Measurements from ENCODE around the gene L2HGDH. TPM values are rescaled to one million over a fixed set of nuclear protein-coding genes. Genes with fewer than 3 reads are reported as not detected.

Gene L2HGDH
- total and polyA plus RNA-seq, 9 of the 15 experiments (the other 6 are each of a cell fraction or from before 2014, with no cell fraction given), result 1.7 to 16.1 (median 10.5) TPM

DNA sequence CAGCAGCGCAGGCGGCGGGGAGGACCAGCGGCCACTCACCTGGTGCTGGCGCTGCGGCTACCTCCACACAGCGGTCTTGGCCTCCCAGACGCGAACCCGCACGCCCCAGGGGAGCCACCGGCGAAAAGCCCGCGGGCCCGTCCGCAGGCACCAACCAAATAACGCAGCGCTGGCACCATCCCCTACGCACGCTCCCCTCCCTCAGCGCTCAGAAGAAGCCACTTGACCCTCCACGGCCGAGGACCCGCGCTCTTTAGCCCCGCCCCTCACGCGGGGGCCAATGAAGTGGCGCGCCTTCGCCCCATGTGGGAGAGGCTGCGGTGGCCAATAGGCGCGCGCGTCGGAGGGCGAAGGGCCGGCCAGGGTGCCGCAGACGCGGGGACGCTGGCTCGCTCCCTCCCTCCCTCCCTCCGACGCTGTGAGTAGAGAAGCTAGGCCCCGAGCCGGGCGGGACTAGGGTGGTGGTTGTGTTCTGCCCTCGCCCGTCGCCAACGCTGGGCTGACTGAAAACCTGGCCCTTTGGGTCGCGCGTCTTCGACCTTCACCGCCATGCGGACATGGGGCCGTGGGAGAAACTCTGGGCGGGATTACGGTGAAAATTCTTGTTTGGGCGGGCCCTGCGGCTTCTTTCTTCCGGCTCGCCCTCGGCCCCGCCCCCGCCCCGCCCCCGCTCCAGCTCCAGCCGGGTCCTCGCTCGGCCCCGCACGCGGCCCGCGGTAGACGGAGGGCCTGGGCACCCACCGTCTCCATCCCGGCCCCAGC is at the start of gene L2HGDH, which contains the start of gene DMAC2L (continued):
- TF ChIP-seq NELFE (IDR thresholded peaks at IDR 0.05; ENCODE audit: insufficient read depth, insufficient read length) (no peak), BCOR (IDR thresholded peaks at IDR 0.05) (no peak), XRCC4 (IDR thresholded peaks at IDR 0.05; ENCODE audit: extremely low read depth, insufficient read depth, insufficient read length) (no peak), NFATC3 (IDR thresholded peaks at IDR 0.05) (no peak), NR3C1 (CRISPR knock-in tag; IDR thresholded peaks at IDR 0.05) (no peak; the same call in 1 of the 2 replicates), FIP1L1 (IDR thresholded peaks at IDR 0.05; ENCODE audit: low read depth, low read length, poor library complexity, severe bottlenecking) (no peak), MECOM (CRISPR knock-in tag; IDR thresholded peaks at IDR 0.05) (no peak), CXXC5 (CRISPR knock-in tag; IDR thresholded peaks at IDR 0.05) (peak; percentile 68), SRSF3 (IDR thresholded peaks at IDR 0.05; ENCODE audit: insufficient read depth, low read length) (no peak), NR2C2 (CRISPR knock-in tag; IDR thresholded peaks at IDR 0.05) (peak; percentile 59; the same call in 1 of the 2 replicates), NR2C2 (tag; IDR thresholded peaks at IDR 0.05) (peak; percentile 82), JUNB (CRISPR knock-in tag; conservative IDR thresholded peaks at IDR 0.05) (no peak), WHSC1 (IDR thresholded peaks at IDR 0.05; ENCODE audit: low read length) (no peak), PHF21A (IDR thresholded peaks at IDR 0.05; ENCODE audit: borderline replicate concordance, low read depth) (no peak), PURB (CRISPR knock-in tag; IDR thresholded peaks at IDR 0.05; ENCODE audit: low read depth) (no peak), MAFF (IDR thresholded peaks at IDR 0.05; ENCODE audit: low read length) (no peak), NBN (IDR thresholded peaks at IDR 0.05; ENCODE audit: low read depth) (no peak), HDAC1 (IDR thresholded peaks at IDR 0.05) (peak in 1 of 2 experiments; percentile 72; a peak in 2 of 4 replicates), SMARCA4 (IDR thresholded peaks at IDR 0.05) (no peak), ZNF134 (CRISPR knock-in tag; conservative IDR thresholded peaks at IDR 0.05) (no peak), ZNF75A (CRISPR knock-in tag; IDR thresholded peaks at IDR 0.05) (no peak)
- TF ChIP-seq, protein P1, sequence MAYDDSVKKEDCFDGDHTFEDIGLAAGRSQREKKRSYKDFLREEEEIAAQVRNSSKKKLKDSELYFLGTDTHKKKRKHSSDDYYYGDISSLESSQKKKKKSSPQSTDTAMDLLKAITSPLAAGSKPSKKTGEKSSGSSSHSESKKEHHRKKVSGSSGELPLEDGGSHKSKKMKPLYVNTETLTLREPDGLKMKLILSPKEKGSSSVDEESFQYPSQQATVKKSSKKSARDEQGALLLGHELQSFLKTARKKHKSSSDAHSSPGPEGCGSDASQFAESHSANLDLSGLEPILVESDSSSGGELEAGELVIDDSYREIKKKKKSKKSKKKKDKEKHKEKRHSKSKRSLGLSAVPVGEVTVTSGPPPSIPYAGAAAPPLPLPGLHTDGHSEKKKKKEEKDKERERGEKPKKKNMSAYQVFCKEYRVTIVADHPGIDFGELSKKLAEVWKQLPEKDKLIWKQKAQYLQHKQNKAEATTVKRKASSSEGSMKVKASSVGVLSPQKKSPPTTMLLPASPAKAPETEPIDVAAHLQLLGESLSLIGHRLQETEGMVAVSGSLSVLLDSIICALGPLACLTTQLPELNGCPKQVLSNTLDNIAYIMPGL (CRISPR knock-in tag; IDR thresholded peaks at IDR 0.05), result no peak
- TF ChIP-seq, protein P2, sequence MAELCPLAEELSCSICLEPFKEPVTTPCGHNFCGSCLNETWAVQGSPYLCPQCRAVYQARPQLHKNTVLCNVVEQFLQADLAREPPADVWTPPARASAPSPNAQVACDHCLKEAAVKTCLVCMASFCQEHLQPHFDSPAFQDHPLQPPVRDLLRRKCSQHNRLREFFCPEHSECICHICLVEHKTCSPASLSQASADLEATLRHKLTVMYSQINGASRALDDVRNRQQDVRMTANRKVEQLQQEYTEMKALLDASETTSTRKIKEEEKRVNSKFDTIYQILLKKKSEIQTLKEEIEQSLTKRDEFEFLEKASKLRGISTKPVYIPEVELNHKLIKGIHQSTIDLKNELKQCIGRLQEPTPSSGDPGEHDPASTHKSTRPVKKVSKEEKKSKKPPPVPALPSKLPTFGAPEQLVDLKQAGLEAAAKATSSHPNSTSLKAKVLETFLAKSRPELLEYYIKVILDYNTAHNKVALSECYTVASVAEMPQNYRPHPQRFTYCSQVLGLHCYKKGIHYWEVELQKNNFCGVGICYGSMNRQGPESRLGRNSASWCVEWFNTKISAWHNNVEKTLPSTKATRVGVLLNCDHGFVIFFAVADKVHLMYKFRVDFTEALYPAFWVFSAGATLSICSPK (IDR thresholded peaks at IDR 0.05; ENCODE audit: borderline replicate concordance), result no peak
- TF ChIP-seq, protein P3, sequence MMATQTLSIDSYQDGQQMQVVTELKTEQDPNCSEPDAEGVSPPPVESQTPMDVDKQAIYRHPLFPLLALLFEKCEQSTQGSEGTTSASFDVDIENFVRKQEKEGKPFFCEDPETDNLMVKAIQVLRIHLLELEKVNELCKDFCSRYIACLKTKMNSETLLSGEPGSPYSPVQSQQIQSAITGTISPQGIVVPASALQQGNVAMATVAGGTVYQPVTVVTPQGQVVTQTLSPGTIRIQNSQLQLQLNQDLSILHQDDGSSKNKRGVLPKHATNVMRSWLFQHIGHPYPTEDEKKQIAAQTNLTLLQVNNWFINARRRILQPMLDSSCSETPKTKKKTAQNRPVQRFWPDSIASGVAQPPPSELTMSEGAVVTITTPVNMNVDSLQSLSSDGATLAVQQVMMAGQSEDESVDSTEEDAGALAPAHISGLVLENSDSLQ (IDR thresholded peaks at IDR 0.05), result no peak
